NCI-H2107 treated with DMSO at 0.1 percent for 48 hours (cell line): ENCODE data around the gene KLHL29.
A peak's percentile ranks its signal among the peaks of the same experiment; 100 is the strongest.

ENCODE experiments used
- DNase-seq: peaks from one replicate; lab custom pipeline; 2025; ENCODE audit not compliant: unreplicated experiment; lab: John Stamatoyannopoulos, UW

The KLHL29 gene

GRCh38 chr2:23528171-23528570 is 143.2 kb downstream of the KLHL29 start:
- no peak for DNase-seq

GRCh38 chr2:23528690-23529089 is 143.7 kb downstream of the KLHL29 start:
- no peak for DNase-seq

GRCh38 chr2:23529659-23530058 is 144.7 kb downstream of the KLHL29 start:
- DNase-seq, result no peak

GRCh38 chr2:23530206-23530908 is 145.4 kb downstream of the KLHL29 start:
- peak; percentile 40 for DNase-seq

GRCh38 chr2:23530909-23531276 is 145.9 kb downstream of the KLHL29 start:
- no peak for DNase-seq

- no peak for DNase-seq
These were observed 146.3 kb downstream of the KLHL29 start for GRCh38 chr2:23531280-23531679.

GRCh38 chr2:23531881-23532280 is 146.9 kb downstream of the KLHL29 start:
- no peak for DNase-seq

GRCh38 chr2:23532391-23533337 is 147.7 kb downstream of the KLHL29 start:
- DNase-seq, result peak; percentile 31

GRCh38 chr2:23533338-23533695 is 148.3 kb downstream of the KLHL29 start:
- peak; percentile 43 for DNase-seq

- peak; percentile 72 for DNase-seq
These were observed 149.8 kb downstream of the KLHL29 start for GRCh38 chr2:23534771-23535170.

GRCh38 chr2:23536326-23536725 is 151.3 kb downstream of the KLHL29 start:
- DNase-seq, result no peak

- no peak for DNase-seq
These were observed 153.0 kb downstream of the KLHL29 start for GRCh38 chr2:23537991-23538390.

- DNase-seq, result no peak
These were observed 153.6 kb downstream of the KLHL29 start for GRCh38 chr2:23538566-23538965.

- DNase-seq, result no peak
These were observed 155.9 kb downstream of the KLHL29 start for GRCh38 chr2:23540804-23541360.

- no peak for DNase-seq
These were observed 156.7 kb downstream of the KLHL29 start for GRCh38 chr2:23541503-23542229.

- DNase-seq, result no peak
These were observed 157.3 kb downstream of the KLHL29 start for GRCh38 chr2:23542230-23542789.

GRCh38 chr2:23543302-23543701 is 158.3 kb downstream of the KLHL29 start:
- DNase-seq, result no peak

GRCh38 chr2:23543728-23544127 is 158.7 kb downstream of the KLHL29 start:
- DNase-seq, result no peak

- no peak for DNase-seq
These were observed 159.8 kb downstream of the KLHL29 start for GRCh38 chr2:23544589-23545295.

- peak; percentile 18 for DNase-seq
These were observed 160.4 kb downstream of the KLHL29 start for GRCh38 chr2:23545396-23545795.
